HFFc6 (cell line): ENCODE measurements around the gene KMT2C. TPM values are rescaled to one million over a fixed set of nuclear protein-coding genes. Genes with fewer than 3 reads are reported as not detected.
"Not testable (repeated sequence)": the region's sequence is repeated elsewhere in the genome, so short reads cannot be mapped to it uniquely, and the experiment has no call there.

Experiments used
- DNase-seq: peaks from one replicate; pipeline ENCODE4 v3.0.0-alpha.2; 2018
- H3K27ac Mint-ChIP-seq: 2 replicates; pipeline ENCODE4 v1.8.0; 2020; ENCODE audit warnings: mild to moderate bottlenecking, mixed read lengths
- H3K27me3 Mint-ChIP-seq: 2 replicates; pipeline ENCODE4 v1.8.0; 2021; ENCODE audit warnings: mild to moderate bottlenecking, moderate library complexity, mixed read lengths; ENCODE audit not compliant: insufficient read depth
- H3K36me3 Mint-ChIP-seq: 2 replicates; pipeline ENCODE4 v1.8.0; 2021; ENCODE audit warnings: low read depth, mixed read lengths
- H3K4me1 Mint-ChIP-seq: 2 replicates; pipeline ENCODE4 v1.8.0; 2020; ENCODE audit warnings: low read depth, mixed read lengths
- H3K4me3 Mint-ChIP-seq: 2 replicates; pipeline ENCODE4 v1.8.0; 2020; ENCODE audit warnings: mild to moderate bottlenecking, moderate library complexity, mixed read lengths
- H3K9me3 Mint-ChIP-seq: 2 replicates; pipeline ENCODE4 v1.8.0; 2020; ENCODE audit warnings: mild to moderate bottlenecking, mixed read lengths
- total RNA-seq, 6 experiments: library from RNA; stranded (reverse); fragmentation: NEBNext Ultra II Directional; extraction: Animal tissue kit (Norgen Biotek cat#: 25700); gene quantifications; 2 replicates in 1 of 6; 3 replicates in 5 of 6; pipeline ENCODE4 v1.2.3, GENCODE V29; 2021
- TF ChIP-seq, protein P1 (sequence below): fragments of 200-600 bp; sonication (generic); IDR thresholded peaks from 2 replicates; pipeline ENCODE4 v1.5.0; 2021; ENCODE audit warnings: antibody characterized with exemption, mild to moderate bottlenecking

Gene KMT2C
- total RNA-seq, 6 experiments from 2014 or later = 23.5 to 30.8 (median 26.0) TPM

DNA sequence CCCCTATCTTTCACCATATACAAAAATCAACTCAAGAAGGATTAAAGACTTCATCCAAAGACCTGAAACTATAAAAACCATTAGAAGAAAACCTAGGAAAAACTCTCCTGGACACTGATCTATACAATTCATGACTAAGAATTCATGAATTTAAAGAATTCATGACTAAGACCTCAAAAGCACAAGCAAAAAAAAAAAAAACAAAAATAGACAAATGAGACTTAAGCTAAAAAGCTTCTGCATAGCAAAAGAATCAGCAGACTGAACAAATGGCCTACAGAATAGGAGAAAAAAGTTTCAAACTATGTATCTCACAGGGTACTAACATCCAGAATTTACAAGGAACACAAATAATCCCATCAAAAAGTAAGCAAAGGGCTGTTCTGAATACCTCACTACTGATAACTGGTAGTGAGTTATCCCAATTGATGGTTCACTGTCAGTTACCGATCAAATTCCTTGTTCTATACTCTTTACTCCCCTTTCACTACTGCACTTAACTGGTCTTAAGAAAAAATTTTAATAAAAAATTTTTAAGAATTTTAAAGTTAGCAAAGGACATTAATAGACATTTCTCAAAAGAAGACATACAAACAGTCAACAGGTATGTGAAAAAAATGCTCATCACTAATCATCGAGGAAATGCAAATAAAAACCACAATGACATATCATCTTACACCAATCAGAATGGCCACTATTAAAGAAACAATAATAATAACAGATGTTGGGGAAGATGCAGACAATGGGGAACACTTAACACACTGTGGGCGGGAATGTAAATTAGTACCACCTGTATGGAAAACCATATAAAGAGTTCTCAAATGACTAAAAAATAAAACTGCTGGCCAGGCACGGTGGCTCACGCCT lies 33.2 kb downstream of the KMT2C start:
- Mint-ChIP-seq H3K27me3 (no peaks in the 10 kb centered on the region), H3K4me1 (no peaks in the 10 kb centered on the region), H3K4me3 (no peak overlapping the region), H3K27ac (no peak overlapping the region), H3K9me3 (peaks cover 9% of the 10 kb centered on the region), H3K36me3 (peaks cover 18% of the 10 kb centered on the region)
- TF ChIP-seq, protein P1, sequence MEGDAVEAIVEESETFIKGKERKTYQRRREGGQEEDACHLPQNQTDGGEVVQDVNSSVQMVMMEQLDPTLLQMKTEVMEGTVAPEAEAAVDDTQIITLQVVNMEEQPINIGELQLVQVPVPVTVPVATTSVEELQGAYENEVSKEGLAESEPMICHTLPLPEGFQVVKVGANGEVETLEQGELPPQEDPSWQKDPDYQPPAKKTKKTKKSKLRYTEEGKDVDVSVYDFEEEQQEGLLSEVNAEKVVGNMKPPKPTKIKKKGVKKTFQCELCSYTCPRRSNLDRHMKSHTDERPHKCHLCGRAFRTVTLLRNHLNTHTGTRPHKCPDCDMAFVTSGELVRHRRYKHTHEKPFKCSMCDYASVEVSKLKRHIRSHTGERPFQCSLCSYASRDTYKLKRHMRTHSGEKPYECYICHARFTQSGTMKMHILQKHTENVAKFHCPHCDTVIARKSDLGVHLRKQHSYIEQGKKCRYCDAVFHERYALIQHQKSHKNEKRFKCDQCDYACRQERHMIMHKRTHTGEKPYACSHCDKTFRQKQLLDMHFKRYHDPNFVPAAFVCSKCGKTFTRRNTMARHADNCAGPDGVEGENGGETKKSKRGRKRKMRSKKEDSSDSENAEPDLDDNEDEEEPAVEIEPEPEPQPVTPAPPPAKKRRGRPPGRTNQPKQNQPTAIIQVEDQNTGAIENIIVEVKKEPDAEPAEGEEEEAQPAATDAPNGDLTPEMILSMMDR = no peak
- no peak for DNase-seq

GRCh38 chr7:152399344-152399743 lies 36.5 kb downstream of the KMT2C start:
- peaks cover 10% of the 10 kb centered on the region for H3K4me1 Mint-ChIP-seq
- H3K9me3 Mint-ChIP-seq = no peaks in the 10 kb centered on the region; the same call in 1 of the 2 replicates
- DNase-seq = no peak
- no peaks in the 10 kb centered on the region for H3K36me3 Mint-ChIP-seq
- peaks cover 2% of the 10 kb centered on the region; the same call in 1 of the 2 replicates for H3K27me3 Mint-ChIP-seq
- H3K27ac Mint-ChIP-seq = no peak overlapping the region
- TF ChIP-seq, protein P1 = no peak
- H3K4me3 Mint-ChIP-seq = no peak overlapping the region

DNA sequence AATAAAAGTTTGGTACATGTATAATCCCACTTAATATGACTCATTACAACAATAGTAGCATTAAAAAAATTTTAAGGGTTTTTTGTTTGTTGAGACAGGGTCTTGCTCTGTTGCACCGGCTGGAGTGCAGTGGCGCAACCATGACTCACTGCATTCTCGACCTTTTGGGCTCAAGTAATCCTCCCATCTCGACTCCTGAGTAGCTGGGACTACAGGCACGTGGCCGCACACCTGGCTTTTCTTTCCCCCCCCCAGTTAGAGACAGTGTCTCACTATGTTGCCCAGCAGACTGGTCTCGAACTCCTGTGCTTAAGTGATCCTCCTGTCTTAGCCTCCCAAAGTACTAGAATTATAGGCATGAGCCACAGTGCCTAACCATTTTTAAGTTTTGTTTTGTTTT lies 40.7 kb downstream of the KMT2C start:
- peaks cover 2% of the 10 kb centered on the region; the same call in 1 of the 2 replicates for H3K27me3 Mint-ChIP-seq
- DNase-seq = no peak
- TF ChIP-seq, protein P1 = no peak
- H3K27ac Mint-ChIP-seq = no peak overlapping the region
- H3K36me3 Mint-ChIP-seq = no peaks in the 10 kb centered on the region
- peaks cover 15% of the 10 kb centered on the region for H3K4me1 Mint-ChIP-seq
- no peak overlapping the region for H3K4me3 Mint-ChIP-seq
- no peaks in the 10 kb centered on the region for H3K9me3 Mint-ChIP-seq

DNA sequence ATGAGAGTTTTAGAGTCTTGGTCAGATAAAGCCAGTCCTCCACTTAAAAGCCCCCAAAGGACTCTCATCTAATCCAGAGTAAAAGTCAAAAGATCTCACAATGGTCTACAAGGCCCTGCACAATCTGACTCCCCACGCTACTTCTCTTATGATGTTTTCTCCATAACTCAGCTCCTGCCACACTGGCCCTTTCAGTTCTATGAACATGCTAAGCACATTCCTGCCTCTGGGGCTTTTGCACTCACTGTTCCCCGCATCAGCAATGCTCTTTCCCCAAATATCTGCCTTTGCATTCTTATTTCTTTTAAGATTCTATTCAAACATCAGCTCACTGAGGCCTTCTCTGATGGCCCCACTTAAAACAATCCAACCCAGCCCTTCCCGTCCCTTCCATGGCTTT lies 41.6 kb downstream of the KMT2C start:
- TF ChIP-seq, protein P1 = peak; percentile 68
- not testable (repeated sequence) for H3K27me3 Mint-ChIP-seq, H3K4me3 Mint-ChIP-seq, H3K27ac Mint-ChIP-seq, DNase-seq, H3K36me3 Mint-ChIP-seq, H3K9me3 Mint-ChIP-seq
- H3K4me1 Mint-ChIP-seq = peaks cover 15% of the 10 kb centered on the region

DNA sequence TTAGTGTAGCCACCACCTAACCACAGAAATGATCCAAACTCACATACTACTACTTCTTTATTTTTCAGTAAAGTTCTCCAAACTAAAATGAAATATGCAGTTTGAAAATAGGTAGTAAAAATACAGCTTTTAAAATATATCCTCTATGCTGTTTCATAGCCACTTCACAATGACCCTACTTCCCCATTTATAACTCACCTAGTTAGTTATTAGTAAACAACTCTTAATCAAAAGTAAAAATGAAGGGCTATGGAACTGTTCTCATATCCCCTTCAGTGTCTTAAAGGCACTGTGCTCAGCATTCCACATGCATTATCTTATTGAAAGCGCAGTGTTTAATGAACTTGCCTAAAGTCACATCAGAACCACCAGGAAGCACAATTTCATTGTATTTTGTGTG lies 43.5 kb downstream of the KMT2C start:
- Mint-ChIP-seq H3K27ac (no peak overlapping the region), H3K4me3 (no peak overlapping the region), H3K27me3 (peaks cover 2% of the 10 kb centered on the region; the same call in 1 of the 2 replicates), H3K4me1 (peaks cover 15% of the 10 kb centered on the region), H3K9me3 (no peaks in the 10 kb centered on the region), H3K36me3 (no peaks in the 10 kb centered on the region)
- TF ChIP-seq, protein P1 = no peak
- no peak for DNase-seq

DNA sequence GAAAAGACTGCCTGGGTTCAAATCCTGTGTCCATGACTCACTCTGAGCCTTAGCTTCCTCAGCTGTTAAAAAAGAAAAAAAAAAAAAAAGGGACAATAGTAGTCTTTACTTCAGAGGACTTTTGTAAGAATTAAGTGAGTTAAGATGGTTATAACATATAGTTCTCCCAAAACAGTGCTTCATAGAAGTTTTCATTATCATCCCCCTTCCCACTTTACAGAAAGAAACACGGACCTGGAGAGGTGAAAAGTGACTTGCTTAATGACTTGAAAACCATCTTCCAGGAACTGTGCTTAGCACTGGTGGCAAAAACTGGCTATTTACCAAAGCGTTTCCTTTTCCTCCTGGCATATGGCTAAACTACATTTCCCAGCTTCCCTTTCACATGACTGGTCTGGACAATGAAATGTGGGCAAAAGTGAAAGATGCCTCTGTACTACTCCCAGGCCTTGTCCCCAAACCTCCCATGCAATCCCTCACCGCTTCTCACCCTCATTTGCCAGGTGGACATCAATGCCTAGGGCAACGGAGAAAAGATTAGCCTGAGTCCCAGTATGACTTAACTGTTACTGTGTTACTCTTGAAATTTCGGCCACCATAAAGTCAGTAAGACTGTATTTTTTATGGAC lies 49.6 kb downstream of the KMT2C start:
- H3K36me3 Mint-ChIP-seq, H3K9me3 Mint-ChIP-seq, H3K4me3 Mint-ChIP-seq, H3K27ac Mint-ChIP-seq, DNase-seq, H3K27me3 Mint-ChIP-seq, H3K4me1 Mint-ChIP-seq: not testable (repeated sequence)

DNA sequence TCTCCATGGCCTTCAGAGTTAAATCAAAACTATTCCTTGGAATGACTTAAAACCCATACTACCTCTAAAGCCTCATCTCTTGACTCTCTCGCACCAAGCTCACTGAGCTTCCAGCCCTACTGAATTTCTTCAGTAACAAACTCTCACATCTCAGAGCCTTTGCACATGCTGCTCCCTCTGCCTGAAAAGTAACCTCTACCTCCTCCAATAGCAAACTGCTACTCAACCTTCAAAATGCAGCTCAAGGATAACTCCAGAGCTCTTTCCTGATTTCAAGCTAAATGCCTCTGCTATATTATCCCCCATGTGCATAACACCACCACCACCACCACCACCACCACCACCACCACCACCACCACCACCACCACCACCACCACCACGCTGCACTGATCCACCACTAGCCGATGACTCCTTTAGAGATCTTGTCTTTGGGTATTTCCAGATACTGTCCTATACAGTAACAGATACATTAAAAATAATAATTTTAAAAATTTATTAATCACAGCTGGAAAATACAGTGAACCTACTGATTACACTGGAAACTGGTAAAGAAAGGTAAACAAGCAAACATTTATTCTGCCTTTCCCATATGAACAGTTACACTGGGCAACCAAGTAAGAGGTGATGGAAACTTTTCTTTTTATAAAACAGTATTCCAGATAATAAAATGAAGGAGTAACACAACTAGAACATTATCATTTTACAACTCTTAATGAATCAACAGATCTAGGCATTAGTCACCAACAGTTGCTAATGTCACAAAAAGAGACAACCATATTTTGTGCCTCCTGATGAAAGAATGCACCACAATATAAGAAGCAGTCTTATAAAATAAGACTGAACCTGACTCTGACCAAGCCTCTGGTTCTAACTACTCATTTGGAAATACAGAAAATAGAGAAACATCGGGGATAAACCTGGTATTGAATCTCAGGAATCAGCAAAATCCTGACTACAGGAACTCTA lies 51.3 kb downstream of the KMT2C start:
- H3K4me1 Mint-ChIP-seq = not testable (repeated sequence)

More for the DNA sequence above, 51.3 kb downstream of the KMT2C start:
- not testable (repeated sequence) for H3K27me3 Mint-ChIP-seq, H3K36me3 Mint-ChIP-seq, H3K4me3 Mint-ChIP-seq, H3K9me3 Mint-ChIP-seq, DNase-seq, H3K27ac Mint-ChIP-seq
